H1 (cell line): ENCODE results near the gene SLC1A5. TPM values are rescaled to one million over a fixed set of nuclear protein-coding genes. Genes with fewer than 3 reads are reported as not detected.

Experiments used
- ATF2 ChIP-seq: IDR thresholded peaks from 2 replicates; pipeline ENCODE4 v1.6.1; 2012; ENCODE audit warnings: low read length, inconsistent platforms
- BACH1 ChIP-seq: IDR thresholded peaks from 2 replicates; pipeline ENCODE4 v1.6.1; 2012; ENCODE audit warnings: low read length, improper control_type of control experiment
- BRCA1 ChIP-seq: IDR thresholded peaks from 2 replicates; pipeline ENCODE4 v1.6.1; 2012; ENCODE audit warnings: low read depth, low read length, improper control_type of control experiment
- CREB1 ChIP-seq: IDR thresholded peaks from 2 replicates; pipeline ENCODE4 v1.6.1; 2012; ENCODE audit warnings: inconsistent platforms
- SAP30 ChIP-seq: fragments of 300-600 bp; sonication (generic); IDR thresholded peaks from 2 replicates; pipeline ENCODE4 v1.7.1; 2012; ENCODE audit warnings: low read length, moderate library complexity, mild to moderate bottlenecking, inconsistent platforms; ENCODE audit not compliant: insufficient read depth, insufficient replicate concordance
- SP1 ChIP-seq: IDR thresholded peaks from 2 replicates; pipeline ENCODE4 v1.6.1; 2011; ENCODE audit warnings: low read depth, low read length
- polyA plus RNA-seq, 7 experiments: library from polyadenylated mRNA; depleted of rRNA in 3 of 7; stranded (reverse) in 5 of 7; unstranded in 2 of 7; fragments of >200 nt in 5 of 7; fragments of 200-250 nt in 2 of 7; gene quantifications; 1 replicate in 5 of 7; 2 replicates in 1 of 7; 4 replicates in 1 of 7; pipeline versions ENCODE4 v1.2.1 to v1.2.3, GENCODE V29; 2011 to 2013; ENCODE audit warnings: missing spikeins in 2 of 7, mixed read lengths in 2 of 7
- total RNA-seq: library from RNA; stranded (reverse); fragmentation: NEBNext Ultra II Directional; extraction: Animal tissue kit (Norgen Biotek cat#: 25700); gene quantifications from 2 replicates; pipeline ENCODE4 v1.2.1, GENCODE V29; 2021

The SLC1A5 gene
- total and polyA plus RNA-seq, 2 of the 8 experiments (the other 6 are each of a cell fraction or from before 2014, with no cell fraction given): 291 to 351 TPM

DNA sequence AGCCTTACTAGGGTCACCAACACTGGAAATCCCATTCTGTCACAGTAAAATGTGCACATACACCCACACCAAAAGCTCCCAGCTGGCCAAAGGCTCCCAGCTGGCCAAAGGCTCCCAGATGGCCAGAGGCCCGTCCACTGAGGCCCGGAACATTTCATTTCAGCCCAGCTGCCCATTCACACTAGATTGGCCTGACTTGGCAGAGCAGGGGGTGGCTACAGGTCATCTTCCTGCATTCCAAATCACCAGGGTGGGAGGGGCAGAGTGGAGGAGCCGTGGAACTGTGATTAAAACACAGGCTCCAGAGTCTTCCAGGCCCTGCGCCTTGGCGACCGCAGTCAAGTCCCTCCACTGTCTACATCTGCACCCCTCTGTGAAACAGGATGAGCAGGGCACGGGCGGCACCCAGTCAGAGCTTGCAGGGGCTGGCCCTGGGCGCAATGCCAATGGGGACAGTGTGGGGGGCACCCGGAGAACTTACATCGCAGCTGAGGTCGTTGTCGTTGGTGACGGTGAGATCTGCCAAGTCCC, 61.4 kb downstream of the SLC1A5 start (continued):
- TF ChIP-seq SAP30: no peak
- no peak for TF ChIP-seq CREB1
- no peak for TF ChIP-seq BACH1
- no peak for TF ChIP-seq ATF2
- TF ChIP-seq BRCA1: no peak
- TF ChIP-seq SP1: no peak
